ENCODE measurements around the gene C2CD5. TPM values are rescaled to one million over a fixed set of nuclear protein-coding genes. Genes with fewer than 3 reads are reported as not detected.

Gene C2CD5
- total and polyA plus RNA-seq, 2 of the 4 experiments (the other 2 are of a cell fraction): 14.5 to 15.8 TPM

DNA sequence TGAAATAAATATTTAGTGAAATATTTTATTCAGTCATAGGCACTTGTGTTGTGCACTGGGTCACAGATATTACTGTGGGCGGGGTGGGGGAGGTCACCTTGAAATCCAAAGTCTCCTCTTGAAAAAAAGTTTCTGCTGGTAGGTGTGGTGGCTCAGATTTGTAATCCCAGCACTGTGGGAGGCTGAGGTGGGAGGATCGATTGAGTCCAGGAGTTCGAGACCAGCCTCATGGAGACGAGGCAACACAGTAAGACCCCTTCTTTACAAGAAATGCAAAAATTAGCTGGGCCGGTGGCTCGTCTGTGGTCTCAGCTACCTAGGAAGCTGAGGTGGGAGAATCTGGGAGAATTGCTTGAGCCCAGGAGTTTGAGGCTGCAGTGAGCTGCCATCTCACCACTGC lies 913 bp upstream of the C2CD5 start:
- Histone ChIP-seq H2AFZ (replicated peaks; ENCODE audit: low read length, poor library complexity) (no peak overlapping the region), H3K56ac (ENCODE audit: extremely low read depth, insufficient read depth, low read length) (no peak overlapping the region), H2BK120ac (ENCODE audit: low read depth, low read length) (no peak overlapping the region), H3K18ac (ENCODE audit: low read depth, low read length) (no peak overlapping the region), H3K23ac (ENCODE audit: low read depth, low read length) (no peak overlapping the region), H3K79me1 (ENCODE audit: low read depth in 1 of 2, low read length in 2 of 2) (peaks cover 10 to 19% of the 10 kb centered on the region in 2 experiments), H2BK20ac (ENCODE audit: low read depth, low read length) (no peak overlapping the region), H3K4me1 (ENCODE audit: control insufficient read depth, insufficient read depth, low read length) (peaks cover 4% of the 10 kb centered on the region), H3K14ac (replicated peaks; ENCODE audit: low read depth, low read length) (no peak overlapping the region), H3K36me3 (ENCODE audit: control insufficient read depth, insufficient read depth, low read length) (no peaks in the 10 kb centered on the region), H3K9me1 (ENCODE audit: insufficient read depth, low read length) (no peaks in the 10 kb centered on the region), H3K9ac (ENCODE audit: low read depth, low read length) (no peak overlapping the region), H4K20me1 (ENCODE audit: insufficient read depth, low read length) (no peaks in the 10 kb centered on the region), H3K4me3 (ENCODE audit: insufficient read depth, low read depth, low read length) (no peak overlapping the region), H3K27ac (ENCODE audit: insufficient read depth, low read length) (no peak overlapping the region), H4K5ac (ENCODE audit: low read depth, low read length) (no peak overlapping the region), H2BK5ac (ENCODE audit: low read depth, low read length, poor library complexity, severe bottlenecking) (no peak overlapping the region), H3K27me3 (ENCODE audit: control insufficient read depth, insufficient read depth, low read length) (no peaks in the 10 kb centered on the region), H3K9me3 (ENCODE audit: control insufficient read depth, insufficient read depth, low read length) (no peaks in the 10 kb centered on the region), H2AK5ac (ENCODE audit: low read depth, low read length) (no peak overlapping the region), H3K4me2 (ENCODE audit: low read depth, low read length) (no peak overlapping the region), H4K8ac (ENCODE audit: low read depth in 2 of 2, low read length in 2 of 2) (no peak overlapping the region; a peak in 1 of 4 replicates), H3K4ac (ENCODE audit: low read depth, low read length) (no peak overlapping the region), H4K91ac (ENCODE audit: insufficient read depth, low read depth, low read length) (no peak overlapping the region), H2BK15ac (ENCODE audit: low read depth, low read length) (no peak overlapping the region), H2AK9ac (replicated peaks; ENCODE audit: low read depth, low read length, poor library complexity) (no peak overlapping the region)
- no TSS peak for BruUV-seq (replicated peaks)
- ChIA-PET CTCF (interaction anchor here (0.6 to 0.8 kb wide), 2 partner anchors 47 to 85 kb away, joined by 3 read pairs; no protein-coding TSS in a partner anchor), POLR2A (ENCODE audit: unreplicated experiment) (no interaction called here)
- ATAC-seq (ENCODE audit: low read depth) (no peak), DNase-seq (no peak)
- in situ Hi-C loops (cut with MboI; ENCODE audit: low sequenced_read_pairs) (no loop called here), dilution Hi-C loops (cut with HindIII; ENCODE audit: low sequenced_read_pairs, unreplicated experiment) (no loop called here), intact Hi-C loops (cut with micrococcal nuclease) (no loop called here)
- TF ChIP-seq MAFK (IDR thresholded peaks at IDR 0.05; ENCODE audit: low read depth, low read length): no peak
- no CpG with 5 or more reads among the region's 6 CpGs for WGBS, 2 experiments (ENCODE audit: extremely low coverage in 2 of 2, insufficient read length in 1 of 2)

Data from IMR-90 (cell line).